Neural progenitor cell (in vitro differentiated cells): ENCODE measurements around the gene LRRC74A.

ENCODE experiments used
- CTCF ChIP-seq: fragments of 200-600 bp; sonication (generic); IDR thresholded peaks from 2 replicates; pipeline ENCODE4 v1.5.1; 2017; ENCODE audit warnings: antibody characterized with exemption, mild to moderate bottlenecking
- EZH2 ChIP-seq: fragments of 200-600 bp; sonication (generic); IDR thresholded peaks from 2 replicates; pipeline ENCODE4 v1.6.1; 2017; ENCODE audit warnings: antibody characterized with exemption, mild to moderate bottlenecking, moderate library complexity

- TF ChIP-seq EZH2 = no peak
- no peak for TF ChIP-seq CTCF
Measured at GRCh38 chr14:76779221-76780057, 46.8 kb upstream of the LRRC74A start.
